MM.1S (cell line): ENCODE results near the gene ANKS1B.
A peak's percentile ranks its signal among the peaks of the same experiment; 100 is the strongest.

Experiments
- DNase-seq: peaks from one replicate; pipeline ENCODE4 v3.0.0-alpha.2; 2015
- H2AFZ ChIP-seq: fragments of 300-600 bp; sonication (generic); 2 replicates; pipeline ENCODE4 v1.6.0; 2016; ENCODE audit warnings: antibody characterized with exemption, low read length
- H3F3A ChIP-seq: fragments of 300-600 bp; sonication (generic); 2 replicates; pipeline ENCODE4 v1.6.1; 2016; ENCODE audit warnings: mild to moderate bottlenecking, antibody characterized with exemption, low read length, moderate library complexity, mixed read lengths; ENCODE audit not compliant: insufficient read depth
- H3K27ac ChIP-seq: fragments of 300-600 bp; sonication (generic); 2 replicates; pipeline ENCODE4 v1.5.1; 2016; ENCODE audit warnings: mild to moderate bottlenecking, low read length
- H3K27me3 ChIP-seq: fragments of 300-600 bp; sonication (generic); replicated peaks from 2 replicates; pipeline ENCODE4 v1.6.0; 2016; ENCODE audit warnings: low read length; ENCODE audit not compliant: insufficient read depth
- H3K36me3 ChIP-seq: fragments of 300-600 bp; sonication (generic); replicated peaks from 2 replicates; pipeline ENCODE4 v1.6.1; 2016; ENCODE audit warnings: mild to moderate bottlenecking, low read length, mixed read lengths; ENCODE audit not compliant: insufficient read depth
- H3K4me1 ChIP-seq: fragments of 300-600 bp; sonication (generic); 2 replicates; pipeline ENCODE4 v1.6.1; 2016; ENCODE audit warnings: low read length, mixed read lengths
- H3K4me2 ChIP-seq: fragments of 300-600 bp; sonication (generic); 2 replicates; pipeline ENCODE4 v1.6.0; 2016; ENCODE audit warnings: low read depth, low read length
- H3K4me3 ChIP-seq: fragments of 300-600 bp; sonication (generic); 2 replicates; pipeline ENCODE4 v1.5.1; 2016; ENCODE audit warnings: low read length, mixed read lengths
- H3K79me2 ChIP-seq: fragments of 300-600 bp; sonication (generic); 2 replicates; pipeline ENCODE4 v1.6.1; 2016; ENCODE audit warnings: mixed run types, low read length, mixed read lengths
- H3K9ac ChIP-seq: fragments of 300-600 bp; sonication (generic); 2 replicates; pipeline ENCODE4 v1.6.1; 2016; ENCODE audit warnings: low read length, mixed read lengths
- H3K9me2 ChIP-seq: fragments of 300-600 bp; sonication (generic); replicated peaks from 2 replicates; pipeline ENCODE4 v1.6.1; 2016; ENCODE audit warnings: mild to moderate bottlenecking, low read length, mixed read lengths; ENCODE audit not compliant: insufficient read depth
- H3K9me3 ChIP-seq: fragments of 300-600 bp; sonication (generic); replicated peaks from 2 replicates; pipeline ENCODE4 v1.6.1; 2016; ENCODE audit warnings: mild to moderate bottlenecking, low read length, mixed read lengths; ENCODE audit not compliant: insufficient read depth
- H4K20me1 ChIP-seq: fragments of 300-600 bp; sonication (generic); 2 replicates; pipeline ENCODE4 v1.6.1; 2016; ENCODE audit warnings: mild to moderate bottlenecking, low read length, moderate library complexity, mixed read lengths; ENCODE audit not compliant: insufficient read depth
- EZH2 ChIP-seq: fragments of 300-600 bp; sonication (generic); optimal IDR thresholded peaks from 2 replicates; pipeline ENCODE3; 2017; ENCODE audit warnings: low read depth, mild to moderate bottlenecking, antibody characterized with exemption, low read length, mixed read lengths
- EZH2phosphoT487 ChIP-seq: fragments of 300-600 bp; sonication (generic); IDR thresholded peaks from 2 replicates; pipeline ENCODE4 v1.6.1; 2018; ENCODE audit warnings: antibody characterized with exemption, low read length
- TF ChIP-seq, protein P1 (sequence below): fragments of 300-600 bp; sonication (generic); IDR thresholded peaks from 2 replicates; pipeline ENCODE4 v1.5.1; 2016; ENCODE audit warnings: antibody characterized with exemption, low read length, mixed read lengths

The ANKS1B gene

DNA sequence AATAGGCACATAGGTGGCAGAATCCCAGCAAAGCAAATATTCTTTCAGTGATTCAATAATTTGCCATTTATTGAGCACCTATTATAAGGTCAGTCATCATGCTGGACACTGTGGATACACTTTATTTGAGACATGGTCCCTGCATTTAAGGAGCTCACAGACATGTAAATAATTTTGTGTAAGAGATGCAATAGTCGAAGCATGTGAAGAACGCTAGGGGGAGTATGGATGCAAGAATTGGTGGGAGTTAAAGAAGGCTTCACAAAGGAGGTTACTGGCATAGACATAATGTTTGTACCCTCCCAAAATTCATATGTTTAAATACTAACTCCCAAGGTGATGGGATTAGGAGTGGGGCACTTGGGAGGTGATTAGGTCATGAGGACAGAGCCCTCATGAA lies 597.8 kb downstream of the ANKS1B start:
- Histone ChIP-seq H3K27me3 (no peaks in the 10 kb centered on the region), H3K4me2 (no peak overlapping the region), H3K27ac (no peak overlapping the region), H4K20me1 (no peaks in the 10 kb centered on the region), H3K4me1 (no peaks in the 10 kb centered on the region), H2AFZ (no peak overlapping the region), H3K9me3 (no peaks in the 10 kb centered on the region), H3K9me2 (no peaks in the 10 kb centered on the region), H3K79me2 (no peaks in the 10 kb centered on the region), H3K9ac (no peak overlapping the region), H3F3A (no peaks in the 10 kb centered on the region), H3K36me3 (no peaks in the 10 kb centered on the region), H3K4me3 (no peak overlapping the region)
- DNase-seq, result peak; percentile 47
- TF ChIP-seq, protein P1, sequence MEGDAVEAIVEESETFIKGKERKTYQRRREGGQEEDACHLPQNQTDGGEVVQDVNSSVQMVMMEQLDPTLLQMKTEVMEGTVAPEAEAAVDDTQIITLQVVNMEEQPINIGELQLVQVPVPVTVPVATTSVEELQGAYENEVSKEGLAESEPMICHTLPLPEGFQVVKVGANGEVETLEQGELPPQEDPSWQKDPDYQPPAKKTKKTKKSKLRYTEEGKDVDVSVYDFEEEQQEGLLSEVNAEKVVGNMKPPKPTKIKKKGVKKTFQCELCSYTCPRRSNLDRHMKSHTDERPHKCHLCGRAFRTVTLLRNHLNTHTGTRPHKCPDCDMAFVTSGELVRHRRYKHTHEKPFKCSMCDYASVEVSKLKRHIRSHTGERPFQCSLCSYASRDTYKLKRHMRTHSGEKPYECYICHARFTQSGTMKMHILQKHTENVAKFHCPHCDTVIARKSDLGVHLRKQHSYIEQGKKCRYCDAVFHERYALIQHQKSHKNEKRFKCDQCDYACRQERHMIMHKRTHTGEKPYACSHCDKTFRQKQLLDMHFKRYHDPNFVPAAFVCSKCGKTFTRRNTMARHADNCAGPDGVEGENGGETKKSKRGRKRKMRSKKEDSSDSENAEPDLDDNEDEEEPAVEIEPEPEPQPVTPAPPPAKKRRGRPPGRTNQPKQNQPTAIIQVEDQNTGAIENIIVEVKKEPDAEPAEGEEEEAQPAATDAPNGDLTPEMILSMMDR, result peak; percentile 69
- no peak for TF ChIP-seq EZH2phosphoT487

DNA sequence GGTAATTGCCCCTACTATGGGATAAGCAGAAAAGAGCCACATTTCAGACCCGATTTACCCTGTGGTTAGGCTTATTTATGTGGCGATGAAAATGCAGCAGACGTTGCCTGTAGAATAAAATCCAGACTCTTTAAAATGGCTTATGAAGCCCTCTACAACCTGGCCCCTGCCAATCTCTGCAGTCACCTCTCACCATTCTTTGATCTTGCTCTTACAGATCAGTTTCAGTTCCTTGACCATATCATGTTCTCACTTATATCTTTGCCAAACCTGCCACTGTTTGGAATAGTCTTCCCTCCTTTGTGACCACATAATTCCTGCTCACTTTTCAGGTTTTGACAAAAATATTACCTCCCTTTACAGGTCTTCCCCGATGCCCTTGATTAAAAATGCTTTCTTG lies 601.5 kb downstream of the ANKS1B start:
- H3K4me2 ChIP-seq, result no peak overlapping the region
- no peaks in the 10 kb centered on the region for H4K20me1 ChIP-seq
- no peak for DNase-seq
- no peaks in the 10 kb centered on the region for H3K36me3 ChIP-seq
- no peak overlapping the region for H2AFZ ChIP-seq
- no peaks in the 10 kb centered on the region for H3K79me2 ChIP-seq
- H3K4me3 ChIP-seq, result no peak overlapping the region
- H3K9me2 ChIP-seq, result no peaks in the 10 kb centered on the region
- no peaks in the 10 kb centered on the region for H3K27me3 ChIP-seq
- no peak for TF ChIP-seq EZH2phosphoT487
- no peak for TF ChIP-seq EZH2
- TF ChIP-seq, protein P1, result no peak
- no peaks in the 10 kb centered on the region for H3K4me1 ChIP-seq
- no peak overlapping the region for H3K9ac ChIP-seq
- H3K9me3 ChIP-seq, result no peaks in the 10 kb centered on the region
- no peak overlapping the region for H3K27ac ChIP-seq
- H3F3A ChIP-seq, result no peaks in the 10 kb centered on the region

DNA sequence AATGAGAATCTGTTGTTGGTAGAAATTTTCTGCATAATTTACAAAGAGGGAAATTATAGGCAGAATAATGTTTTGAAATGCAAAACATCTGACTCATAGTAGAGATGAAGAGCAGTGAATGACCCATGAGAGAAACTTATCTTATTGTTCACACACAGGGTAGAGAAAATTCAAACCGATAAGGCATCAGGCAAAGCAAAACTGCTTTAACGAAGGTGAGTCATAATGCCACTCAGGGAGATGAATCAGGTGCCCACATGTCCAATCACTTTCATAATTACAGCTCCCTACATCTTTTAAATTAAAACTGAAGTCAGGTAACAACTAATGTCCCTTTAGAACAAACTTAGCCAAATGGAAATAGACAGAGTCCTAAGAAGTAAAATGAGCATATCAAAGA lies 602.7 kb downstream of the ANKS1B start:
- Histone ChIP-seq H3K36me3 (no peaks in the 10 kb centered on the region), H4K20me1 (no peaks in the 10 kb centered on the region), H2AFZ (no peak overlapping the region), H3K79me2 (no peaks in the 10 kb centered on the region), H3K27ac (no peak overlapping the region), H3F3A (no peaks in the 10 kb centered on the region), H3K27me3 (no peaks in the 10 kb centered on the region), H3K4me1 (no peaks in the 10 kb centered on the region), H3K4me3 (no peak overlapping the region), H3K4me2 (no peak overlapping the region), H3K9me2 (no peaks in the 10 kb centered on the region), H3K9ac (no peak overlapping the region), H3K9me3 (no peaks in the 10 kb centered on the region)
- DNase-seq, result no peak
- TF ChIP-seq, protein P1, result no peak
- TF ChIP-seq EZH2phosphoT487, result no peak
- TF ChIP-seq EZH2, result no peak
